Muscle layer of duodenum (tissue), 2 donors: ENCODE data around the gene DNAJB2.
"Not testable (repeated sequence)": the region's sequence is repeated elsewhere in the genome, so short reads cannot be mapped to it uniquely, and the experiment has no call there.

ENCODE experiments used
- H3K27ac ChIP-seq: one replicate; pipeline ENCODE4 v1.7.0; 2013; ENCODE audit warnings: mild to moderate bottlenecking, low read length
- H3K27me3 ChIP-seq: one replicate; pipeline ENCODE4 v1.7.0; 2013; ENCODE audit warnings: low read depth, mild to moderate bottlenecking, control low read depth, low read length
- H3K36me3 ChIP-seq, 2 donors: one replicate each; pipeline ENCODE4 v1.7.0; 2013; ENCODE audit warnings: low read length in 2 of 2, control low read depth in 1 of 2, mild to moderate bottlenecking in 1 of 2; ENCODE audit not compliant: insufficient read depth in 2 of 2, control insufficient read depth in 1 of 2
- H3K4me1 ChIP-seq, 2 donors: one replicate each; pipeline ENCODE4 v1.7.0; 2013; ENCODE audit warnings: low read length in 2 of 2, mild to moderate bottlenecking in 2 of 2, control low read depth in 1 of 2, moderate library complexity in 1 of 2; ENCODE audit not compliant: insufficient read depth in 2 of 2, control insufficient read depth in 1 of 2
- H3K4me3 ChIP-seq, 2 donors: one replicate each; pipeline ENCODE4 v1.7.0; 2013; ENCODE audit warnings: low read length in 2 of 2, low read depth in 1 of 2, mild to moderate bottlenecking in 1 of 2
- H3K9me3 ChIP-seq, 2 donors: one replicate each; pipeline ENCODE4 v1.7.0; 2013; ENCODE audit warnings: low read length in 2 of 2, control low read depth in 1 of 2, mild to moderate bottlenecking in 1 of 2; ENCODE audit not compliant: control insufficient read depth in 1 of 2
- donor health status: healthy.

Gene DNAJB2

GRCh38 chr2:219308142-219309101, 29.3 kb downstream of the DNAJB2 start:
- Histone ChIP-seq H3K36me3 (no peaks in the 10 kb centered on the region), H3K27me3 (peaks cover 28% of the 10 kb centered on the region), H3K9me3 (no peaks in the 10 kb centered on the region)

DNA sequence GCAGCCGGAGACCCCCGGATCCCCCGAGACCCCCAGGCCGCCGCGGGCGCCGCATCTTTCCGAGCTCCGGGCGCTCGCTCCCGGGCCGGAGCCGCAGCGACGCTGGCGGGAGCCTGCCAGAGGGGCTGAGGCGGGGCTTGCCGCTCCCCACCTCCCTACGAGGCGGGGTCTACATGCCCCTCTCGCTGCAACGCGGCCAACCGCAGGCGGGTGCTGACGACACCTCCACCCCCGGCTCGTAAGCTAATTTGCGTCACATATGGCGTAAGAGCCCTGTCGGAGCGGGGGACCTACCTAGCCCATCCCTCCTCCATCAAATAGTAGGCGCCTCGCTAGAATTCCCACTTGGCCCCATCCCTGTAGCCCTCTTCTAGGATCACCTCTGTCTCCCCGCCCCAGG, 30.1 kb downstream of the DNAJB2 start, which contains the start of gene PTPRN:
Gene PTPRN (minus strand): TSS at position 124 of the 400 bp plus-strand sequence. CDS start 69 bp downstream, at position 55.
- Histone ChIP-seq H3K27me3 (peaks cover 28% of the 10 kb centered on the region), H3K4me3 (no peak within 1 kb of the TSS), H3K9me3 (no peaks in the 10 kb centered on the region), H3K27ac (no peak within 1 kb of the TSS), H3K4me1 (peaks cover 0 to 13% of the 10 kb centered on the region in 2 donors), H3K36me3 (no peaks in the 10 kb centered on the region)

More at GRCh38 chr2:219308142-219309101, 29.3 kb downstream of the DNAJB2 start:
- Histone ChIP-seq H3K27ac (no peak overlapping the region), H3K4me3 (no peak overlapping the region), H3K4me1 (peaks cover 0 to 13% of the 10 kb centered on the region in 2 donors)

- not testable (repeated sequence) for H3K4me3 ChIP-seq, H3K9me3 ChIP-seq, H3K27ac ChIP-seq, H3K36me3 ChIP-seq
- peaks cover 0 to 13% of the 10 kb centered on the region in 2 donors for H3K4me1 ChIP-seq
- peaks cover 20% of the 10 kb centered on the region for H3K27me3 ChIP-seq
Observed at GRCh38 chr2:219312683-219313263, 33.6 kb downstream of the DNAJB2 start.

DNA sequence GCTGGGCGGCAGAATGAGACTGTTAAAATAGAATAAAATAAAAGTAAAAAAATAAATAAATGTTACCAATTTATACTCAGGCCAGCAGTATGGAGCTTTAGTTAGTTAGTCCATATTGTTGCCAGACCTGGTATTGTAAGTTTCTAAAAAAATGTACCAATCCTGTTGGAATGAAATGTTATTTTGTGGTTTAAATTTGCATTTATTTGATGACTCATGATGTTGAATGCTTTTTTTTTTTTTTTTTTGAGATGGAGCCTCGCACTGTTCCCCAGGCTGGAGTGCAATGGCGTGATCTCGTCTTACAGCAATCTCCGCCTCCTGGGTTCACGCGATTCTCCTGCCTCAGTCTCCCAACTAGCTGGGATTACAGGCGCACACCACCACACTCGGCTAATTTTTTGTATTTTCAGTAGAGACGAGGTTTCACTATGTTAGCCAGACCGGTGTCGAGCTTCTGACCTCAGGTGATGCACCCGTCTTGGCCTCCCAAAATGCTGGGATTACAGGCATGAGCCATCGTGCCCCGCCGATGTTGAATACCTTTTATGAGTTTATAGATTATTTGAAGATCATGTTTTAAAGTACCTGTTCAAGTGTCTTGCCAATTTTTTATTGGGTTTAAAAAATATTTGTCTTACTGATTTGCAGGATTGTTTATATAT, 35.8 kb downstream of the DNAJB2 start:
- H3K27ac ChIP-seq = no peak overlapping the region

DNA sequence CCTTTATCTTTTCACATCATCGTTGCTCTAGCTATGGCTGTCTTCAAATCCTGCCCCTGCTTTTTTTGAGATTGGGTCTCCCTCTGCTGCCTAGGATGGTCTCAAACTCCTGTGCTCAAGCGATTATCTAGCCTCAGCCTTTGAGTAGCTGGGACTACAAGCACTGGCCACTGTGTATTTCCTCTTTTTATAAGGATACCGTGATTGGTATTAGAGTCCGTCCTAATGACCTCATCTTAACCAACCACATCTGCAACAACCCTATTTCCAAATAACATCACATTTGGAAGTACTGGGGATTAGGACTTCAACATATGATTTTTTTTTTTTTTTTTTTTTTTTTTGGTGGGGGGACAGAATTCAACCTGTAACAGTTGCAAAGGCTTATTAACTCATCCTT, 44.3 kb downstream of the DNAJB2 start:
- H3K9me3 ChIP-seq = no peaks in the 10 kb centered on the region
- no peaks in the 10 kb centered on the region for H3K36me3 ChIP-seq
- H3K4me1 ChIP-seq = no peaks in the 10 kb centered on the region
- H3K27me3 ChIP-seq = no peaks in the 10 kb centered on the region
- H3K27ac ChIP-seq = no peak overlapping the region
- H3K4me3 ChIP-seq = no peak overlapping the region

More for the DNA sequence above, 35.8 kb downstream of the DNAJB2 start:
- H3K36me3 ChIP-seq = no peaks in the 10 kb centered on the region
- H3K4me1 ChIP-seq = no peaks in the 10 kb centered on the region
- no peaks in the 10 kb centered on the region for H3K9me3 ChIP-seq
- peaks cover 4% of the 10 kb centered on the region for H3K27me3 ChIP-seq
- H3K4me3 ChIP-seq = no peak overlapping the region

- Histone ChIP-seq H3K4me1 (no peaks in the 10 kb centered on the region), H3K27ac (no peak overlapping the region), H3K4me3 (no peak overlapping the region), H3K36me3 (no peaks in the 10 kb centered on the region), H3K9me3 (no peaks in the 10 kb centered on the region), H3K27me3 (no peaks in the 10 kb centered on the region)
Observed at GRCh38 chr2:219325136-219325535, 46.0 kb downstream of the DNAJB2 start.

DNA sequence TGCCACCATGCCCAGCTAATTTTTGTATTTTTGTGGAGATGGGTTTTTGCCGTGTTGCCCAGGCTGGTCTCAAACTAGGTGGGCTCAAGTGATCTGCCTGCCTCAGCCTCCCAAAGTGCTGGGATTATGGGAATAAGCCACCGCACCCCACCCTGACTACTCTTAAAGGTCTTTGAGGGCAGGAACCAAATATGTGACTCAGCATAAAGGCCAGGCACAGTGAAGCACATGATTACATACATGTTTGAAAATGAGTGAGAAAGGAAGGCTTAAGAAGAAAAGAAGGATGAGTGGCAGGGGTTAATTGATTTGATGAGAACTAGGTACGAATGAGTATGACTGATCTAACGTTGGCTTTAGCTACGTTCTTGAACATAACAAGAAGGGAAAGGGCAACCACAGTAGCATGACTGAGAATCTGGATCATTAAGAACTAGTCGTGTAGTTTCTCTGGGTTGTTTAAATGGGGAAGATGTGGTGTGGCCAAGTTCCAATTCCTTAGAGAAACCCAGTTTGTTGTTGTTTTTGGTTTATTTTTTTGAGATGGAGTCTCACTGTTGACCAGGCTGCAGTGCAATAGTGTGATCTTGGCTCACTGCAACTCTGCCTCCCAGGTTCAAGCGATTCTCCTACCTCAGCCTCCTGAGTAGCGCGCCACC, 46.6 kb downstream of the DNAJB2 start:
- no peaks in the 10 kb centered on the region for H3K36me3 ChIP-seq
- H3K4me1 ChIP-seq = no peaks in the 10 kb centered on the region
- no peaks in the 10 kb centered on the region for H3K9me3 ChIP-seq
- no peak overlapping the region for H3K27ac ChIP-seq
- no peak overlapping the region for H3K4me3 ChIP-seq
- no peaks in the 10 kb centered on the region for H3K27me3 ChIP-seq

GRCh38 chr2:219327719-219328118, 48.6 kb downstream of the DNAJB2 start:
- Histone ChIP-seq H3K36me3 (no peaks in the 10 kb centered on the region), H3K4me1 (no peaks in the 10 kb centered on the region), H3K27ac (no peak overlapping the region), H3K9me3 (no peaks in the 10 kb centered on the region), H3K4me3 (no peak overlapping the region), H3K27me3 (peaks cover 11% of the 10 kb centered on the region)

- H3K4me3 ChIP-seq = no peak overlapping the region
- H3K27me3 ChIP-seq = peaks cover 11% of the 10 kb centered on the region
- no peaks in the 10 kb centered on the region for H3K4me1 ChIP-seq
- no peak overlapping the region for H3K27ac ChIP-seq
- H3K36me3 ChIP-seq = no peaks in the 10 kb centered on the region
- H3K9me3 ChIP-seq = peaks cover 0 to 4% of the 10 kb centered on the region in 2 donors
Observed at GRCh38 chr2:219331560-219332213, 52.5 kb downstream of the DNAJB2 start.

DNA sequence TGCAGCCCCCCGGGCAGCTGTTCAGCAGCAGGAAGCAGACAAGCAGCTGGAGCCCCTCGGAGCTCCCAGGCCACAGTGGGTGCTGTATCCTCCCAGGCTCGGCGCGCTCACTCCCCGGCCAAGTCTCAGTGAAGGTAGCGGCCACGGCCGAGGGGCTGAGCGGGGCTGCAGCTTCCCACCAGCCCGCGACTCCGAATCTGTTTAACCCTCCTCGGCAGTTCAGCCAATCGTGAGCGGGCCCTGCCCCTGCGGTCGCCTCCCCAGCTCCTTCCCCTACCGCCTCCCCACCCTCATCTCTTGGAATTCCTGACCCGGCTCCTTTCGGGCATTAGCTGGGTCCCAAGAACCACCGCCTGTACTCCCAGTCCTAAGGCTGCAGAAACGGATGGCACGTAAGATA, 53.4 kb downstream of the DNAJB2 start, which contains the start of gene RESP18:
Gene RESP18 (minus strand): TSS at position 203 of the 400 bp plus-strand sequence.
- Histone ChIP-seq H3K36me3 (no peaks in the 10 kb centered on the region), H3K9me3 (peaks cover 0 to 4% of the 10 kb centered on the region in 2 donors), H3K27ac (no peak within 1 kb of the TSS), H3K27me3 (peaks cover 11% of the 10 kb centered on the region), H3K4me3 (no peak within 1 kb of the TSS), H3K4me1 (no peaks in the 10 kb centered on the region)
